ENCODE results near the gene ADAM17.

DNA sequence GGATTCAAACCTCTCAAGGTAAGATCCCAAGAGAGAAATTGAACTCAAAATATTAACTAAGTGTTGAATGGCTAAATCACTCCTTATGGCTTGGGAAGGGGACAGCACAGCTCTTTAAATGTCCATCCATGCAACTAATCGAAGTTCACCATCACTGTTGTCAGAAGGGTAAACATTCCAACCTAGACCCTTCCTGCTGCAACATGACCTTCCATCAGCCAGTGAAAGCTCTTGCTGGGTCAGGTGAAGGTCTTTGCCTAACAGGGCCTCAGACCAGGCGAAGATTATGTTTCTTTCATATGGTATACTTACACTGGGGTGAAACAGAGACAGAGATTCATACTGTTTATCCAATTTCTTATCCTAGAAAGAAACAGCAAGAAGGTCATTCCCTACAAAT, 64.8 kb downstream of the ADAM17 start:
- TF ChIP-seq, protein P1, sequence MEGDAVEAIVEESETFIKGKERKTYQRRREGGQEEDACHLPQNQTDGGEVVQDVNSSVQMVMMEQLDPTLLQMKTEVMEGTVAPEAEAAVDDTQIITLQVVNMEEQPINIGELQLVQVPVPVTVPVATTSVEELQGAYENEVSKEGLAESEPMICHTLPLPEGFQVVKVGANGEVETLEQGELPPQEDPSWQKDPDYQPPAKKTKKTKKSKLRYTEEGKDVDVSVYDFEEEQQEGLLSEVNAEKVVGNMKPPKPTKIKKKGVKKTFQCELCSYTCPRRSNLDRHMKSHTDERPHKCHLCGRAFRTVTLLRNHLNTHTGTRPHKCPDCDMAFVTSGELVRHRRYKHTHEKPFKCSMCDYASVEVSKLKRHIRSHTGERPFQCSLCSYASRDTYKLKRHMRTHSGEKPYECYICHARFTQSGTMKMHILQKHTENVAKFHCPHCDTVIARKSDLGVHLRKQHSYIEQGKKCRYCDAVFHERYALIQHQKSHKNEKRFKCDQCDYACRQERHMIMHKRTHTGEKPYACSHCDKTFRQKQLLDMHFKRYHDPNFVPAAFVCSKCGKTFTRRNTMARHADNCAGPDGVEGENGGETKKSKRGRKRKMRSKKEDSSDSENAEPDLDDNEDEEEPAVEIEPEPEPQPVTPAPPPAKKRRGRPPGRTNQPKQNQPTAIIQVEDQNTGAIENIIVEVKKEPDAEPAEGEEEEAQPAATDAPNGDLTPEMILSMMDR (IDR thresholded peaks at IDR 0.05; ENCODE audit: low read depth, low read length, missing input control) = no peak
- TF ChIP-seq YY1 (IDR thresholded peaks at IDR 0.05) = no peak
- TF ChIP-seq, protein P2, sequence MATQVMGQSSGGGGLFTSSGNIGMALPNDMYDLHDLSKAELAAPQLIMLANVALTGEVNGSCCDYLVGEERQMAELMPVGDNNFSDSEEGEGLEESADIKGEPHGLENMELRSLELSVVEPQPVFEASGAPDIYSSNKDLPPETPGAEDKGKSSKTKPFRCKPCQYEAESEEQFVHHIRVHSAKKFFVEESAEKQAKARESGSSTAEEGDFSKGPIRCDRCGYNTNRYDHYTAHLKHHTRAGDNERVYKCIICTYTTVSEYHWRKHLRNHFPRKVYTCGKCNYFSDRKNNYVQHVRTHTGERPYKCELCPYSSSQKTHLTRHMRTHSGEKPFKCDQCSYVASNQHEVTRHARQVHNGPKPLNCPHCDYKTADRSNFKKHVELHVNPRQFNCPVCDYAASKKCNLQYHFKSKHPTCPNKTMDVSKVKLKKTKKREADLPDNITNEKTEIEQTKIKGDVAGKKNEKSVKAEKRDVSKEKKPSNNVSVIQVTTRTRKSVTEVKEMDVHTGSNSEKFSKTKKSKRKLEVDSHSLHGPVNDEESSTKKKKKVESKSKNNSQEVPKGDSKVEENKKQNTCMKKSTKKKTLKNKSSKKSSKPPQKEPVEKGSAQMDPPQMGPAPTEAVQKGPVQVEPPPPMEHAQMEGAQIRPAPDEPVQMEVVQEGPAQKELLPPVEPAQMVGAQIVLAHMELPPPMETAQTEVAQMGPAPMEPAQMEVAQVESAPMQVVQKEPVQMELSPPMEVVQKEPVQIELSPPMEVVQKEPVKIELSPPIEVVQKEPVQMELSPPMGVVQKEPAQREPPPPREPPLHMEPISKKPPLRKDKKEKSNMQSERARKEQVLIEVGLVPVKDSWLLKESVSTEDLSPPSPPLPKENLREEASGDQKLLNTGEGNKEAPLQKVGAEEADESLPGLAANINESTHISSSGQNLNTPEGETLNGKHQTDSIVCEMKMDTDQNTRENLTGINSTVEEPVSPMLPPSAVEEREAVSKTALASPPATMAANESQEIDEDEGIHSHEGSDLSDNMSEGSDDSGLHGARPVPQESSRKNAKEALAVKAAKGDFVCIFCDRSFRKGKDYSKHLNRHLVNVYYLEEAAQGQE (IDR thresholded peaks at IDR 0.05) = no peak

Measured in liver (tissue), 2 donors.